NOMO-1 treated with dmso at 0.1 percent for 144 hours (cell line): ENCODE data around the gene PRR14L.
"Not testable (repeated sequence)": the region's sequence is repeated elsewhere in the genome, so short reads cannot be mapped to it uniquely, and the experiment has no call there.

Experiments used
- DNase-seq: peaks from one replicate; lab custom pipeline; 2025; ENCODE audit not compliant: unreplicated experiment; lab: John Stamatoyannopoulos, UW

Gene PRR14L

GRCh38 chr22:31683181-31684105, 66.5 kb downstream of the PRR14L start:
- no peak for DNase-seq

DNA sequence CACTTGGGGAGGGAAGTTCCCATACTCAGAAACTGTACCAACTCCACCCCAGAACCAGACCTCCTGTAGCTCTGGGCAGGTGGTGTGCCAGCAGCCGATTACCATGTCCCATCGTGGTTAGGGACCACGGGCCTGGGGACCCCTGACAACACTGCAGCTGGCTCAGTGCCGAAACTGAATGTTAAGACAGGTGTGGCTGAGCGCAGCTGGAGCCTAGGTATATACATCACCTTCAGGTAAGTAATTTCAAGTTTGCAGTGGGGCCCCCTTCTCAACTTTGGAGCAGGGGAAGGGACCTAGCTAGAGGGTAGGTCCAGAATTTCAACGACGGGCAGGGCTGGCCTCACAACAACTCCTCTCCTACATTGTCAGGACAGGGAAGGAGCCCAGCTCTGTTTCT, 67.2 kb downstream of the PRR14L start:
- DNase-seq: no peak

DNA sequence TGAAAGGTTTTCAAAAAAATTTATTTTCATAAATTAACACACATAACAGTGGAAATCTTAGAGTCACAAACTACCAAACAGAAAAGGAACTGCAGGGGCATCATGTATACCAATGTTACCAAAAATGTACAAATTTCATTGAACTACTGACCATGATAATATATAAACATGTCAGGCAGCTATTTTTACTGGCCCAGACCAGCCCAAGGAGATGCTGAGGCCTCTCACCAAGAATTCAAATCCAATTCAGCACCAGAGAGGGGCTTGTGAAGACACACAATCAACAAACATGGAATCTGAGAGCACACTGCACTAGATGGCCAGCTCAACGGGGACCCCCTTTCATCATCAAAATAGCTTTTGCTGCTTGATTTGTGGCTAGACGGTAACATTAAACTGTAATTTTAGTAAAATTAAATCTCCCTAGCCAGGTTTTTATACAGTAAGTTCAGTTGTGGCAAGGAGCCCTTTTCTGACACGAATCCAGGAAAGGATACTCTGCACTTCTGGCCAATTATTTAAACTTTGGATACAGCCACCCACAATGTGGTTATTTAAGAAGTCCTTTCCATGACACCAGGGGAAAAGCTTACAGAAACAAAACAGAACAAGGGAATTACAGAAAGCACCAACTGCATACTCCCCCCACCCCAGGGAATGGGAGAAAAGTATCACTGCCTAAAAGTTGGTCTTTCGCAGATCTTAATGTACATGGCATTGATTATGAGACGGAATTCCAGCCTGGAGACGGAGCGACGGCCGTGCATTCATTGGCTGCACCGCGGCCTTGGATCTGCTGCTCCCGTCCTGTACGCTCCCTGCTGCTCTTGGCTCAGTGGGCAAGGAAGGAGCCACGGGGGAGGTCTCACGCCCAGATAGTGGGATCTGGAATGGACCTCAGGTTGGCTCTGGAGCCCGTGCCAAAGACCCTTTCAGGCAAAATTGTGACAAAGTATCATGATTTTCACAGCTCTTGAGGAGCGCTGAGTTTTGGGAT, 68.3 kb downstream of the PRR14L start:
- no peak for DNase-seq

DNA sequence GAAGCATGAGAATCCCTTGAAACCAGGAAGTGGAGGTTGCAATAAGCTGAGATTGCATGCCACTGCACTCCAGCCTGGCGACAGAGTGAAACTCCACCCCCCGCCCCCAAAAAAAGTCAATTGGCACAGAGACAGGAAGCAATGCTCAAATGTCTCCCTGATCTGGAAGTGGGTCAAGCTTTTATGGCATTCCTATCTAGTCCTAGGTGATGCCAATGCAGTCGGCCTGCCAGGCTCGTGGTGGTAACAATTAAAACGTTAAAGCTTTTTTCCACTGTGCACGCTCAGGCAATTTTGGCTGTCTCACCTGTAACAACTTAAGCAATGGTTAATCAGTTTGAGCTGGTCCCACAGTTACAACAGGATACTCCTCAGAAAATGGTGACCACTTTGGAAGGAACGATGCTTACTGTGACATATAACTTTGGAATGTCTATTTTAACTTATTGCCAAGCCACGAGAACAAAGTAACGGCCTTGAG, 69.0 kb downstream of the PRR14L start:
- DNase-seq: no peak

GRCh38 chr22:31678748-31679147, 71.2 kb downstream of the PRR14L start:
- DNase-seq: no peak

GRCh38 chr22:31676700-31677099, 73.2 kb downstream of the PRR14L start:
- DNase-seq: peak; percentile 84

DNA sequence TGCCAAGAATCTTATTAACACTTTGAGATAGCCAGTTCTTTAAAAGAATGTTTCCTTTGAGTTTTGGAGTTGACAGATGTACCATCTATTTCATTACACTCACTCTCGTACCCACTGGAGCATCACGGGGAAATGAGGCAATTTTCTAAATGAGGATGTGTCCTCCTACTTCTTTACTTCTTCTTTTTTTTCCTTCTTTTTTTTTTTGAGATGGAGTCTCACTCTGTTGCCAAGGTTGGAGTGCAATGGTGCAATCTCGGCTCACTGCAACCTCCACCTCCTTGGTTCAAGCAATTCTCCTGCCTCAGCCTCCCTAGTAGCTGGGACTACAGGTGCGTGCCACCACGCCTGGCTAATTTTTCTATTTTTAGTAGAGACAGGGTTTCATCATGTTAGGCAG, 75.7 kb downstream of the PRR14L start:
- DNase-seq: peak; percentile 73

- DNase-seq: not testable (repeated sequence)
These were observed 81.1 kb downstream of the PRR14L start for GRCh38 chr22:31668849-31669248.

GRCh38 chr22:31662668-31663037, 87.3 kb downstream of the PRR14L start:
- DNase-seq: no peak

DNA sequence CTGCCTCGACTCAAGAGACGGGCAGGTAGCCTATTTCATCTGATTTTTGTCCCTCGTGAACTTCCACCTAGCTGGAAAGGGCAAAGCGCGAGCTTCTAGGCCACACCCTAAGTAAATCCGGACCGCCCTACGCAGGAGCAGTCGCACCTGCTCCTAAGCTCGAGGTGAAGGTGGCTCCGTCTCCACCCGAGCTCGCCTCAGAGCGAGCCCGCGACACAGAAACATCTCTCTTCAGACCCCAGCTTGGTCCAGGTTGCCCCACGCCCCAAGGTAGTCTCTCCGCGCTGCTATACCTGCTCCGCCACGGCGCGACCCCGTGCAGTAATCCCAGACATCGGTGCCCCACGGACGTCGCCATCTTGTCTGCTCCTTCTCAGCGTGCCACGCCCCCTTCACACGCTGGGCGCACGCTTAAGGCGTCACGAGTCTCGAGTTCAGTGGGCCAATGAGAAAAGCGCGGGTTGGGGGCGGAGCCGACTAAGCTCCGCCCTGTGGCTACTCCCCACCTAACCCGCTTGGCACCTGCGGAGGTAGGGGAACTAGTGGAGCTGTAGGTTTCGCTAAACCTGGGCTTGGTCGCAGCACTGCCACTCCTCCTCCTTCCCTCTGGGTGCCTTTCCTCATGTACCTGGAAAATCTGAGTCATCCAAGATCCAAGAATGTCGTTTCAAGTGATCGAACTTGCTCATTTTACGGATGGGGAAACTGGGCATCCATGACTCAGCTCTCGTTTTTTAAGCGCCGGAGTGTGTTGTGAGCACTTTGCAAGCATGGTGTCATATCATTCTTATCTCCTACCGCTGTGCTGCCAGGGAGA, 87.9 kb downstream of the PRR14L start, which contains the start of gene PISD:
Gene PISD (minus strand): TSS at position 365 of the 817 bp plus-strand sequence. CDS start 7 bp downstream, at position 358.
- DNase-seq: peak; percentile 90

- DNase-seq: peak; percentile 48
These were observed 89.0 kb downstream of the PRR14L start for GRCh38 chr22:31660860-31661341.

- no peak for DNase-seq
These were observed 90.7 kb downstream of the PRR14L start for GRCh38 chr22:31659246-31659645.

DNA sequence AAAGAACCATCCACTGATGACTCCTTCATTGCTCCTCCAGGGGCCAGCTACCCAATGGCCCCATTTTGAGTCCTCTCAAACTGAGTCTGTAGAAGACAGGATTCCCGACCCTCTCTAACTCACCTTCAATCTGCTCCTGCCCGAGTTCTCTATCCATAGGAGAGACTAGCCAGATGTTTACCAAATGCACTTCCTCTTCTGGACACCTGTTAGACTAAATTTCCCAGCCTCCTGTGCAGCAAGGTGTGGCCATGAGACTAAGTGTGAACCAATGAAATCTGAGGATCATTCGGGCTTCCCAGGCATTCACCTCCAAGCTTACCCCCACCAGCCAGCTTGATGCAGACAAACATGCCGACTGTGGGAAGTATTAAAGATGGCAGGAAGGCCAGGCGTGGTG, 95.5 kb downstream of the PRR14L start:
- DNase-seq: no peak

DNA sequence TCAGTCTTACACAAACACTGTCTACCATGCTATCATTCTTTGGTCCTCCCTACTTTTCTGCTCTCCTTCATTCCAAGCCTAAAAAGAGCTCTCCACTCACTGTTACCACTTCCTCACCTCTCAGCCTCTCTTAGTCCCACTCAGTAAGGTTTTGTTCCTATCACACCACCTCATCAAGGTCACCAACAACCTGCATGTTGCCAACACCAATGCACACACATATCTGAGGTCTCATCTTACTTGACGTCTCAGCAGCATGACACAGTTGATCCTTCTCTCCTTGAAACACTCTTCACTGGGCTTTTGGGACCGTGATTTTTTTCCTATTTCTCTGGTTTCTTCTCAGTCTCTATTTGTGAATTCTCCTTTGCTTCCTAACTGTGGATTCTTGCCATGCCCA, 96.0 kb downstream of the PRR14L start:
- no peak for DNase-seq

DNA sequence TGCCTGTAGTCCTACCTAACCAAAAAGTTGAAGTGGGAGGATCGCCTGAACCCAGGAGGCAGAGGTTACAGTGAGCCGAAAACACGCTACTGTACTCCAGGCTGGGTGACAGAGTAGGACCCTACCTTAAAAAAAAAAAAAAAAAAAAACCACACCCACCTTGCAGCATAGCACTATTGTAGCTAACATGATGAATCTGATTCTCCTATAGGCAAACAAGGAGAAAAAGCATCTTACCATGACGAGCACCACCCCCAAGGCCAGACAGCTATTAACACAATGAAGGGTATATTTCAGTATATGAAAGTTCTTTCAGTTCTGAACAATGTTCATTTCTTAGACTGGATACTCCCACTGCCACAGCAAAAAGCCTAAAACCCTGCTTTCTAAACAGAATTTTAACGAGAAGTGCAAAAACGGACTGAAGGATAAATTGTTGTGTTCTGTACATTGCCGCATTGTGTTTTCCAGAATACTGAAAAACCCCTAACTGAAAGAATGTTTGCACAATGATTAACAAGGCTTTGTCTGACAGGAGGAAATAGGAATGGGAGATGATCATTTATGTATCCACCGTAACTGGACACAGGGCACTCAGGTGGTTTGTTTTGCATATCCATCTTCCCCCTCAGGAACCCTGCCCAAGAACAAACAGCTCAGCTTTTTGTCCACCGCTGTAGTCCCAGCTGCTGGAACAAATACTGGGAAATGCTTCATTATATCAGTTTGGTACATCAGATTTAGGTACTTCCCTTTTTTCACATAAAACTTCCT, 96.8 kb downstream of the PRR14L start:
- DNase-seq: no peak

DNA sequence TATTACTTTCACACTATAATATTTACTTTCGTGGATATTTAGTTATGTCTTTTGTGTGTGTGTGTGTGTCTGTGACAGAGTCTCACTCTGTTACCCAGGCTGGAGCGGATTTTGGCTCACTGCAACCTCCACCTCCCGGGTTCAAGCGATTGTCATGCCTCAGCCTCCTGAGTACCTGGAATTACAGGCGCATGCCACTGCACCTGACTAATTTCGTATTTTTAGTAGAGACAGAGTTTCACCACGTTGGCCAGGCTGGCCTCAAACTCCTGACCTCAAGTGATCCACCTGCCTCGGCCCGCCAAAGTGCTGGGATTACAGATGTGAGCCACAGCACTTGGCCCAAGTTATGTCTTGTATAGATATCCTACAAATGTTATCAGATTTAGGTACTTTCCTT, 97.8 kb downstream of the PRR14L start:
- no peak for DNase-seq

DNA sequence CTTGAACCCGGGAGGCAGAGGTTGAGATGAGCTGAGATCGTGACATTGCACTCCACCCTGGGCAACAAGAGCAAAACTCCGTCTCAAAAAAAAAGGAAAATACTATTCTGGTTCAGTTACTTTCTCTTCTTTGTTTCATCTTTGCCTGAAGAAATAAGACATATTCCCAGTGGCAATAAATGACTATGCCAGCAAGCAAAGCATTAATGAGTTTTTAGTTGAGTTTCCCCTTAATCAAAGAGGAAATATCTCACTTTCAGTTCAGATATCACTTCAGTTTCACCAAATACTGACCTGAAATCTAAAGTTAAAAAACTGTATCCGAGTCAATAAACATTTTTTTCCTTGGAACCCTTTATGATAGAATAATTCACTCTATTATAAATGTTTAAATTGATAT, 98.3 kb downstream of the PRR14L start:
- DNase-seq: no peak

DNA sequence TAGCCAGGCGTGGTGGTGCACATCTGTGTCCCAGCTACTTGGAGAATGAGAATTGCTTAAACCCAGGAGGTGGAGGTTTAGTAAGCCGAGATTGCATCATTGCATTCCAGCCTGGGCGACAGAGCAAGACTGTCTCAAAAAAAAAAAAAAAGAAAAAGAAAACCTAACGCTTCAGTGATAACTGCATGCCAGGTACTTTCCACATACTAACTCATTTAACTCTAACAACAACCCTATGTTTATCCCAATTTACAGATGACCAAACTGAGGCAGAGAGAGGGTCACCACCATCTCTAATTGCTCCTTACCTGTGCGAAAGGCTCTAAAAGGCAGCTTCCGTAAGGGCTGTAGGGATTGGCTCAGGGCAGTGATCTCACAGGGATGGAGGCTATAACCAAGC, 99.5 kb downstream of the PRR14L start:
- no peak for DNase-seq

DNA sequence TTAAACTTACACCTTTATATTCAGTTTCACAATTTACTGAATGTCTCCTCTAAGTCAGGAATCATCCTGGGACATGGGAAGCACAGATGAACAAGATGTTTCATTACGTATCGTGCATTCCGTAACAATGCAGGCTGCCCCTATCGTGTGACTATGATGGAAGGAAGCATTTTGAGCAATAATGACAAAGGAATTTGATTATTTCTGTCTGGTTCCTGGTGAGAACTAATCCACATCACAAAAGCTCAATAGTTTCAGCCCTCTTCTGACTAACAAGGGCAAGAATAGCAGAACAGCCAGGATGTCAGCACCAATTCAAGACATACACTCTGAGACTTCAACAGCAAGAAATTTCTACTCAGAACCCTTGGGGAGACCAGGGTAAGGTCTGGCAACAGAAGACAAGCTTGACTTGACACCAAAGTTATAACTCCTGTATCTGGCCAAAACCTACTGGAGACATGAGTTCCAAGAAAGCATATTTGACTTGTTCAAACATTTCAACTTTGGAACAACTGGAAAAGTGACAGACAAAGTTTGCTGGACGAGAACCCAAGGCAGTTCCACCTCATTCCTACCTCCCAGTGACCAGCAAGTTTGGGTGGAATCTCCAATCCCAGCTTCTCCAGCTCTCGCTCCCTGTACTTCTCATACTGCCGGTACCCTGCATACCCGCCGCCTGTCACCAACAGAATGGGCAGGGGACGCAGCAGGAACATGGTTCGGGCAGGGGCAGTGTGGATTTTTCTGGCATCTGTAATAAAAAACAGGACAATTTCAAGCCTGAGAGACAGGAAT, 102.2 kb downstream of the PRR14L start:
- DNase-seq: no peak
